MCF 10A (cell line): ENCODE data around the gene HSD17B12. TPM values are rescaled to one million over a fixed set of nuclear protein-coding genes. Genes with fewer than 3 reads are reported as not detected.

Experiments
- BruUV-seq: library from RNA; stranded (reverse); fragments of 400-500 nt; replicated peaks from 2 replicates; lab custom pipeline; 2021; lab: Mats Ljungman, UMichigan
- CTCF ChIA-PET: fragments of 300-600 bp; sonication (Branson Sonifier 250); formaldehyde crosslinking; extraction: SDS; loops from one replicate; lab custom pipeline; 2021; ENCODE audit warnings: antibody characterized with exemption, inconsistent platforms; lab: Yijun Ruan, JAX
- POLR2A ChIA-PET: fragments of 300-600, 350-650 bp; sonication (Branson Sonifier 250); formaldehyde crosslinking; extraction: SDS; loops from one replicate; lab custom pipeline; 2020; ENCODE audit warnings: antibody characterized with exemption, inconsistent platforms; lab: Yijun Ruan, JAX
- DNase-seq: peaks from one replicate; pipeline ENCODE4 v3.0.0-alpha.2; 2018; ENCODE audit not compliant: unreplicated experiment
- H3K27ac Mint-ChIP-seq: one replicate; pipeline ENCODE4 v1.8.0; 2022; ENCODE audit warnings: mild to moderate bottlenecking, low read depth, mixed read lengths; ENCODE audit not compliant: unreplicated experiment
- H3K27me3 Mint-ChIP-seq: one replicate; pipeline ENCODE4 v1.8.0; 2022; ENCODE audit warnings: mixed read lengths; ENCODE audit not compliant: insufficient read depth, unreplicated experiment
- H3K36me3 Mint-ChIP-seq: one replicate; pipeline ENCODE4 v1.8.0; 2022; ENCODE audit warnings: mild to moderate bottlenecking, moderate library complexity, mixed read lengths; ENCODE audit not compliant: insufficient read depth, unreplicated experiment
- H3K4me1 Mint-ChIP-seq: one replicate; pipeline ENCODE4 v1.8.0; 2022; ENCODE audit warnings: mixed read lengths; ENCODE audit not compliant: insufficient read depth, unreplicated experiment
- H3K4me3 Mint-ChIP-seq: one replicate; pipeline ENCODE4 v1.8.0; 2022; ENCODE audit warnings: mild to moderate bottlenecking, moderate library complexity, mixed read lengths; ENCODE audit not compliant: unreplicated experiment
- H3K9me3 Mint-ChIP-seq: one replicate; pipeline ENCODE4 v1.8.0; 2022; ENCODE audit warnings: mixed read lengths; ENCODE audit not compliant: unreplicated experiment
- intact Hi-C: fragments of 100-400 bp; cut with micrococcal nuclease; formaldehyde crosslinking; loops from 2 replicates; pipeline ENCODE4 v1.14.1; 2022
- total RNA-seq: library from RNA; stranded (reverse); gene quantifications from 2 replicates; pipeline ENCODE4 v1.2.3, GENCODE V29; 2022
- TF ChIP-seq, protein P1 (sequence below): fragments of 200-600 bp; IDR thresholded peaks from one replicate; pipeline ENCODE4 v1.8.0; 2022; ENCODE audit warnings: antibody characterized with exemption, mild to moderate bottlenecking; ENCODE audit not compliant: unreplicated experiment

Gene HSD17B12
- total RNA-seq, 1 experiment from 2014 or later: 117 TPM

DNA sequence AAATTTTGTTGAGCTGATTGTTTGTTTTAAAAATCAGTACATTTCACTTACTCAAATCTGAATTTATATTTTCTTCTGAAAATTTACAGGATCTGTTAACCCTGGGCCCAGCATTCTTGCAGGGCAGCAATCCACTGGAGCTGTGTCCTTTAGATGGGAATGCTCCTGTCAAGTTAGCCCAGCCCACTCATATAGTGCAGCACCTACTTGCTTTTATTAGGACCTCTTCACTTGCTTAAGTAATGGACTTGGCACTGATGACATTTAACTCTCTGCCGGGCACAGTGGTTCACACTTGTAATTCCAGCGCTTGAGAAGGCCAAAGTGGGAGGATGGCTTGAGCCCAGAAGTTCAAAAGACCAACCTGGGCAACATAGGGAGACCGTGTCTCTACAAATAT lies 89.6 kb downstream of the HSD17B12 start:
- peaks cover 28% of the 10 kb centered on the region for H3K36me3 Mint-ChIP-seq
- H3K4me1 Mint-ChIP-seq: no peaks in the 10 kb centered on the region
- no peak overlapping the region for H3K27ac Mint-ChIP-seq
- intact Hi-C loops: no loop called here
- peaks cover 18% of the 10 kb centered on the region for H3K9me3 Mint-ChIP-seq
- no peak overlapping the region for H3K4me3 Mint-ChIP-seq
- no peak for DNase-seq
- TF ChIP-seq, protein P1, sequence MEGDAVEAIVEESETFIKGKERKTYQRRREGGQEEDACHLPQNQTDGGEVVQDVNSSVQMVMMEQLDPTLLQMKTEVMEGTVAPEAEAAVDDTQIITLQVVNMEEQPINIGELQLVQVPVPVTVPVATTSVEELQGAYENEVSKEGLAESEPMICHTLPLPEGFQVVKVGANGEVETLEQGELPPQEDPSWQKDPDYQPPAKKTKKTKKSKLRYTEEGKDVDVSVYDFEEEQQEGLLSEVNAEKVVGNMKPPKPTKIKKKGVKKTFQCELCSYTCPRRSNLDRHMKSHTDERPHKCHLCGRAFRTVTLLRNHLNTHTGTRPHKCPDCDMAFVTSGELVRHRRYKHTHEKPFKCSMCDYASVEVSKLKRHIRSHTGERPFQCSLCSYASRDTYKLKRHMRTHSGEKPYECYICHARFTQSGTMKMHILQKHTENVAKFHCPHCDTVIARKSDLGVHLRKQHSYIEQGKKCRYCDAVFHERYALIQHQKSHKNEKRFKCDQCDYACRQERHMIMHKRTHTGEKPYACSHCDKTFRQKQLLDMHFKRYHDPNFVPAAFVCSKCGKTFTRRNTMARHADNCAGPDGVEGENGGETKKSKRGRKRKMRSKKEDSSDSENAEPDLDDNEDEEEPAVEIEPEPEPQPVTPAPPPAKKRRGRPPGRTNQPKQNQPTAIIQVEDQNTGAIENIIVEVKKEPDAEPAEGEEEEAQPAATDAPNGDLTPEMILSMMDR: no peak
- ChIA-PET CTCF (no interaction called here), POLR2A (no interaction called here)
- no peaks in the 10 kb centered on the region for H3K27me3 Mint-ChIP-seq
- BruUV-seq: no TSS peak

DNA sequence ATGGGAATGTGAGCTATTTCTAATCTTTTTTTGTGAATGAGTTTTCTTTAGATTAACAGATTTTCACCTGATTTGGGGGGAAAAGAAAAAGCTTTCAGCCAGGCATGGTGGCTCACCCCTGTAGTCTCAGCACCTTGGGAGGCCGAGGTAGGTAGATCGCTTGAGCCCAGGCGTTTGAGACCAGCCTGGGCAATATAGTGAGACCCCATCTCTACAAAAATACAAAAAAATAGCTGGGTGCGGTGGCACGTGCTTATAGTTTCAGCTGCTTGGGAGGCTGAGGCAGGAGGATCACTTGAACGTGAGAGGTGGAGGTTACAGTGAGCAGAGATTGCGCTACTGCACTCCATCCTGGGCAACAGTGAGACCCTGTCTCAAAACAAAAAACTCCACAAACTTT lies 92.2 kb downstream of the HSD17B12 start:
- ChIA-PET POLR2A (interaction anchor here (1.2 to 1.8 kb wide), 2 partner anchors 9 to 17 kb away, joined by 3 to 5 read pairs; no protein-coding TSS in a partner anchor), CTCF (interaction anchor here (0.6 kb wide), 1 partner anchor 21 kb away, joined by 3 read pairs; no protein-coding TSS in a partner anchor)
- Mint-ChIP-seq H3K27me3 (no peaks in the 10 kb centered on the region), H3K27ac (no peak overlapping the region), H3K36me3 (peaks cover 19% of the 10 kb centered on the region), H3K9me3 (peaks cover 8% of the 10 kb centered on the region), H3K4me1 (no peaks in the 10 kb centered on the region), H3K4me3 (no peak overlapping the region)
- intact Hi-C loops: no loop called here
- BruUV-seq: no TSS peak
- no peak for DNase-seq
- TF ChIP-seq, protein P1: no peak

DNA sequence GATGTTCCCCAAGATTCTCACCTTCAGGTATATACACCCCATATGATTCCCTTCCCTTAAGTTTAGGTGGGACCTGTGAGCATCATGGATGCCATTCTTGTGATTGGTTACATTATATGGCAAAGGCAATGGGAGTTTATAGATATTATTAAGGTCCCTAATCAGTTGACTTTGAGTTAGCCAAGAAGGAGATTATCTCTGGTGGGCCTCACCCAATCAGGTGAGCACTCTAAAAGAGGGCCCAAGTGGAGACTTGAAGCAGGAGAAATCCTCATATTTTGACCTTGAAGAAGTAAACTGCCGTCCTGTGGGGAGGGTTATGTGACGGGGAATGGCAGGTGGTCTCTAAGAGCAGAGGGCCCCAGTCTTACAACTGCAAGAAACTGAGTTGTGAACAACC lies 94.2 kb downstream of the HSD17B12 start:
- ChIA-PET CTCF (no interaction called here), POLR2A (no interaction called here)
- TF ChIP-seq, protein P1: no peak
- no TSS peak for BruUV-seq
- no peak overlapping the region for H3K27ac Mint-ChIP-seq
- no peak overlapping the region for H3K4me3 Mint-ChIP-seq
- H3K4me1 Mint-ChIP-seq: no peaks in the 10 kb centered on the region
- peaks cover 8% of the 10 kb centered on the region for H3K9me3 Mint-ChIP-seq
- no peak for DNase-seq
- peaks cover 19% of the 10 kb centered on the region for H3K36me3 Mint-ChIP-seq
- intact Hi-C loops: no loop called here
- no peaks in the 10 kb centered on the region for H3K27me3 Mint-ChIP-seq

DNA sequence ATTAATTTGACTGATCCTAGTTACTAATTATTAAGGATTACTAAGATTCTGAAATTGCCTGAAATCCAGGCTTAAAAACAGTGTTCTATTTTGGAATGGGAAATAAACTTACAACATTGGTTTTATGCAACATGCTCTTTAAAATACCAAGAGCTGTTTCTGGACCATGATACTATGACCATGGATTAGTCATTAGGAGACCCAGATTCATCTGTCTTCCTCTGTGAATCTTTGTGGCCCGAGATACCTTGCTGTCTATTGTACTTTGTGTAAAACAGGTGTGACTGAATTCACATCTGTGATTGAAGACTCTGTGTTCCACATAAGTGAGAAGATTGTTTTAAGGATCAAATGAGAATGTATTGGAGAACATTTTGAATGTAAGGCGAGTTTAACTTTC lies 98.8 kb downstream of the HSD17B12 start:
- Mint-ChIP-seq H3K4me1 (no peaks in the 10 kb centered on the region), H3K36me3 (peaks cover 9% of the 10 kb centered on the region), H3K4me3 (no peak overlapping the region), H3K27ac (no peak overlapping the region), H3K9me3 (peaks cover 22% of the 10 kb centered on the region), H3K27me3 (no peaks in the 10 kb centered on the region)
- ChIA-PET CTCF (no interaction called here), POLR2A (no interaction called here)
- TF ChIP-seq, protein P1: no peak
- no TSS peak for BruUV-seq
- no peak for DNase-seq
- intact Hi-C loops: no loop called here
